ENCODE data around the gene CLN3. TPM values are rescaled to one million over a fixed set of nuclear protein-coding genes. Genes with fewer than 3 reads are reported as not detected.

Gene CLN3
- polyA plus RNA-seq, 4 donors = 4.7 to 81.3 (median 20.3) TPM

- no peak overlapping the region for H3K4me3 ChIP-seq (ENCODE audit: low read depth in 1 of 3, low read length in 3 of 3)
- 78 to 80% (median 79%) methylated on average over 6 of the region's 6 CpGs for WGBS, 3 donors
- FAIRE-seq = no peak
- H3K36me3 ChIP-seq (ENCODE audit: control insufficient read depth in 3 of 3, insufficient read depth in 2 of 3, low read depth in 1 of 3, low read length in 3 of 3) = no peaks in the 10 kb centered on the region
- no peak overlapping the region for H3K27ac ChIP-seq (ENCODE audit: low read depth in 1 of 3, low read length in 2 of 3)
- H3K9me3 ChIP-seq (ENCODE audit: control insufficient read depth in 2 of 2, insufficient read depth in 1 of 2, low read depth in 1 of 2, low read length in 1 of 2) = no peaks in the 10 kb centered on the region
- no peak for DNase-seq
- H3K4me1 ChIP-seq (ENCODE audit: control insufficient read depth in 3 of 3, insufficient read depth in 2 of 3, low read depth in 1 of 3, low read length in 2 of 3) = peaks cover 0 to 26% (median 1%) of the 10 kb centered on the region in 3 donors
- no peaks in the 10 kb centered on the region for H3K27me3 ChIP-seq (ENCODE audit: control insufficient read depth in 3 of 3, insufficient read depth in 3 of 3, low read length in 3 of 3)
Measured at GRCh38 chr16:28524681-28525171, 32.9 kb upstream of the CLN3 start.

GRCh38 chr16:28522792-28523191 is 30.9 kb upstream of the CLN3 start:
- no peaks in the 10 kb centered on the region for H3K27me3 ChIP-seq (ENCODE audit: control insufficient read depth in 3 of 3, insufficient read depth in 3 of 3, low read length in 3 of 3)
- WGBS, 3 donors = 73 to 89% (median 77%) methylated on average over 11 of the region's 11 CpGs
- FAIRE-seq (no peak), DNase-seq (no peak)
- H3K27ac ChIP-seq (ENCODE audit: low read depth in 1 of 3, low read length in 2 of 3) = no peak overlapping the region
- H3K9me3 ChIP-seq (ENCODE audit: control insufficient read depth in 2 of 2, insufficient read depth in 1 of 2, low read depth in 1 of 2, low read length in 1 of 2) = no peaks in the 10 kb centered on the region
- no peak overlapping the region for H3K4me3 ChIP-seq (ENCODE audit: low read depth in 1 of 3, low read length in 3 of 3)
- peaks cover 0 to 15% (median 1%) of the 10 kb centered on the region in 3 donors for H3K4me1 ChIP-seq (ENCODE audit: control insufficient read depth in 3 of 3, insufficient read depth in 2 of 3, low read depth in 1 of 3, low read length in 2 of 3)
- no peaks in the 10 kb centered on the region for H3K36me3 ChIP-seq (ENCODE audit: control insufficient read depth in 3 of 3, insufficient read depth in 2 of 3, low read depth in 1 of 3, low read length in 3 of 3)

- no peak overlapping the region for H3K4me3 ChIP-seq (ENCODE audit: low read depth in 1 of 3, low read length in 3 of 3)
- H3K4me1 ChIP-seq (ENCODE audit: control insufficient read depth in 3 of 3, insufficient read depth in 2 of 3, low read depth in 1 of 3, low read length in 2 of 3) = peaks cover 0 to 8% (median 1%) of the 10 kb centered on the region in 3 donors
- DNase-seq = no peak
- H3K27me3 ChIP-seq (ENCODE audit: control insufficient read depth in 3 of 3, insufficient read depth in 3 of 3, low read length in 3 of 3) = no peaks in the 10 kb centered on the region
- no peak for FAIRE-seq
- no peaks in the 10 kb centered on the region for H3K9me3 ChIP-seq (ENCODE audit: control insufficient read depth in 2 of 2, insufficient read depth in 1 of 2, low read depth in 1 of 2, low read length in 1 of 2)
- no peaks in the 10 kb centered on the region for H3K36me3 ChIP-seq (ENCODE audit: control insufficient read depth in 3 of 3, insufficient read depth in 2 of 3, low read depth in 1 of 3, low read length in 3 of 3)
- WGBS, 3 donors = 88 to 94% (median 91%) methylated on average over 6 of the region's 6 CpGs
- no peak overlapping the region for H3K27ac ChIP-seq (ENCODE audit: low read depth in 1 of 3, low read length in 2 of 3)
Measured at GRCh38 chr16:28521436-28521835, 29.6 kb upstream of the CLN3 start.

- H3K27me3 ChIP-seq (ENCODE audit: control insufficient read depth in 3 of 3, insufficient read depth in 3 of 3, low read length in 3 of 3) = no peaks in the 10 kb centered on the region
- peaks cover 0 to 3% (median 0%) of the 10 kb centered on the region in 3 donors for H3K4me1 ChIP-seq (ENCODE audit: control insufficient read depth in 3 of 3, insufficient read depth in 2 of 3, low read depth in 1 of 3, low read length in 2 of 3)
- WGBS, 3 donors = 62 to 64% (median 63%) methylated on average over 7 of the region's 7 CpGs
- FAIRE-seq (no peak), DNase-seq (no peak)
- no peaks in the 10 kb centered on the region for H3K36me3 ChIP-seq (ENCODE audit: control insufficient read depth in 3 of 3, insufficient read depth in 2 of 3, low read depth in 1 of 3, low read length in 3 of 3)
- H3K9me3 ChIP-seq (ENCODE audit: control insufficient read depth in 2 of 2, insufficient read depth in 1 of 2, low read depth in 1 of 2, low read length in 1 of 2) = no peaks in the 10 kb centered on the region
- H3K27ac ChIP-seq (ENCODE audit: low read depth in 1 of 3, low read length in 2 of 3) = no peak overlapping the region
- H3K4me3 ChIP-seq (ENCODE audit: low read depth in 1 of 3, low read length in 3 of 3) = no peak overlapping the region
Measured at GRCh38 chr16:28520672-28521071, 28.8 kb upstream of the CLN3 start.

- H3K27ac ChIP-seq (ENCODE audit: low read depth in 1 of 3, low read length in 2 of 3) = no peak overlapping the region
- WGBS, 3 donors = 85 to 97% (median 91%) methylated on average over 5 to 7 of the region's 7 CpGs
- no peak overlapping the region for H3K4me3 ChIP-seq (ENCODE audit: low read depth in 1 of 3, low read length in 3 of 3)
- FAIRE-seq (no peak), DNase-seq (no peak)
- H3K9me3 ChIP-seq (ENCODE audit: control insufficient read depth in 2 of 2, insufficient read depth in 1 of 2, low read depth in 1 of 2, low read length in 1 of 2) = no peaks in the 10 kb centered on the region
- H3K36me3 ChIP-seq (ENCODE audit: control insufficient read depth in 3 of 3, insufficient read depth in 2 of 3, low read depth in 1 of 3, low read length in 3 of 3) = no peaks in the 10 kb centered on the region
- H3K27me3 ChIP-seq (ENCODE audit: control insufficient read depth in 3 of 3, insufficient read depth in 3 of 3, low read length in 3 of 3) = no peaks in the 10 kb centered on the region
- no peaks in the 10 kb centered on the region for H3K4me1 ChIP-seq (ENCODE audit: control insufficient read depth in 3 of 3, insufficient read depth in 2 of 3, low read depth in 1 of 3, low read length in 2 of 3)
Measured at GRCh38 chr16:28514246-28514645, 22.4 kb upstream of the CLN3 start.

- FAIRE-seq (no peak), DNase-seq (no peak)
- WGBS, 3 donors = 77 to 88% (median 82%) methylated on average over 10 to 12 of the region's 12 CpGs
- Histone ChIP-seq H3K36me3 (ENCODE audit: control insufficient read depth in 3 of 3, insufficient read depth in 2 of 3, low read depth in 1 of 3, low read length in 3 of 3) (no peaks in the 10 kb centered on the region), H3K27me3 (ENCODE audit: control insufficient read depth in 3 of 3, insufficient read depth in 3 of 3, low read length in 3 of 3) (no peaks in the 10 kb centered on the region), H3K4me3 (ENCODE audit: low read depth in 1 of 3, low read length in 3 of 3) (no peak overlapping the region), H3K9me3 (ENCODE audit: control insufficient read depth in 2 of 2, insufficient read depth in 1 of 2, low read depth in 1 of 2, low read length in 1 of 2) (no peaks in the 10 kb centered on the region), H3K4me1 (ENCODE audit: control insufficient read depth in 3 of 3, insufficient read depth in 2 of 3, low read depth in 1 of 3, low read length in 2 of 3) (no peaks in the 10 kb centered on the region), H3K27ac (ENCODE audit: low read depth in 1 of 3, low read length in 2 of 3) (no peak overlapping the region)
Measured at GRCh38 chr16:28513484-28514181, 21.8 kb upstream of the CLN3 start.

- no peak for DNase-seq
- WGBS, 3 donors = 86 to 90% (median 87%) methylated on average over 21 of the region's 21 CpGs
- Histone ChIP-seq H3K4me3 (ENCODE audit: low read depth in 1 of 3, low read length in 3 of 3) (no peak overlapping the region), H3K27ac (ENCODE audit: low read depth in 1 of 3, low read length in 2 of 3) (no peak overlapping the region), H3K27me3 (ENCODE audit: control insufficient read depth in 3 of 3, insufficient read depth in 3 of 3, low read length in 3 of 3) (no peaks in the 10 kb centered on the region), H3K4me1 (ENCODE audit: control insufficient read depth in 3 of 3, insufficient read depth in 2 of 3, low read depth in 1 of 3, low read length in 2 of 3) (no peaks in the 10 kb centered on the region), H3K9me3 (ENCODE audit: control insufficient read depth in 2 of 2, insufficient read depth in 1 of 2, low read depth in 1 of 2, low read length in 1 of 2) (no peaks in the 10 kb centered on the region), H3K36me3 (ENCODE audit: control insufficient read depth in 3 of 3, insufficient read depth in 2 of 3, low read depth in 1 of 3, low read length in 3 of 3) (no peaks in the 10 kb centered on the region)
- no peak for FAIRE-seq
Measured at GRCh38 chr16:28511801-28512789, 20.2 kb upstream of the CLN3 start.

- no peak for DNase-seq
- Histone ChIP-seq H3K36me3 (ENCODE audit: control insufficient read depth in 3 of 3, insufficient read depth in 2 of 3, low read depth in 1 of 3, low read length in 3 of 3) (no peaks in the 10 kb centered on the region), H3K4me3 (ENCODE audit: low read depth in 1 of 3, low read length in 3 of 3) (no peak overlapping the region), H3K9me3 (ENCODE audit: control insufficient read depth in 2 of 2, insufficient read depth in 1 of 2, low read depth in 1 of 2, low read length in 1 of 2) (no peaks in the 10 kb centered on the region), H3K27me3 (ENCODE audit: control insufficient read depth in 3 of 3, insufficient read depth in 3 of 3, low read length in 3 of 3) (no peaks in the 10 kb centered on the region), H3K27ac (ENCODE audit: low read depth in 1 of 3, low read length in 2 of 3) (no peak overlapping the region), H3K4me1 (ENCODE audit: control insufficient read depth in 3 of 3, insufficient read depth in 2 of 3, low read depth in 1 of 3, low read length in 2 of 3) (no peaks in the 10 kb centered on the region)
- WGBS, 3 donors = 74 to 89% (median 84%) methylated on average over 3 of the region's 3 CpGs
- FAIRE-seq = no peak
Measured at GRCh38 chr16:28511031-28511430, 19.2 kb upstream of the CLN3 start.

Data from small intestine (tissue), 7 donors.